HepG2 (cell line): ENCODE measurements around the gene ITGA2. TPM values are rescaled to one million over a fixed set of nuclear protein-coding genes. Genes with fewer than 3 reads are reported as not detected.

Experiments used
- ATAC-seq: fragments of 200-7000 bp; cut with Tn5 transposase; 3 replicates; pipeline ENCODE4 v1.9.1; 2020; ENCODE audit warnings: mild to moderate bottlenecking, moderate library complexity
- BruUV-seq: library from RNA; stranded (reverse); fragments of 400-500 nt; replicated peaks from 2 replicates; lab custom pipeline; 2021; lab: Mats Ljungman, UMichigan
- CTCF ChIA-PET: fragments of 300-600 bp; formaldehyde crosslinking; extraction: SDS; loops from one replicate; lab custom pipeline; 2021; ENCODE audit warnings: low total read pairs, inconsistent platforms, low intra/inter-chr PET ratio; lab: Yijun Ruan, JAX
- POLR2A ChIA-PET: fragments of 350-600 bp; sonication (Branson Sonifier 250); formaldehyde crosslinking; loops from one replicate; lab custom pipeline; 2020; ENCODE audit warnings: antibody characterized with exemption, inconsistent platforms; lab: Yijun Ruan, JAX
- DNase-seq: peaks from one replicate; pipeline ENCODE4 v3.0.0-alpha.2; 2015; ENCODE audit warnings: low spot score
- FAIRE-seq: peaks from 3 replicates; lab custom pipeline; 2011; peaks lifted over from hg19 to GRCh38; lab: Jason Lieb, UNC
- H2AFZ ChIP-seq: one replicate; pipeline ENCODE4 v1.6.1; 2011; ENCODE audit warnings: low read length, inconsistent platforms
- H3K27ac ChIP-seq: fragments of 300-600 bp; 3 replicates; pipeline ENCODE4 v1.8.0; 2011; ENCODE audit warnings: mixed run types, mild to moderate bottlenecking, mixed read lengths, low read length, inconsistent platforms; ENCODE audit not compliant: insufficient read depth; ENCODE audit errors: extremely low read length
- H3K27me3 ChIP-seq, 2 experiments: fragments of 200-600 bp in 1 of 2; 2 replicates in 1 of 2; 3 replicates in 1 of 2; pipeline versions ENCODE4 v1.6.0 to v1.8.0; 2011; ENCODE audit warnings: low read length in 2 of 2, mild to moderate bottlenecking in 2 of 2, moderate library complexity in 2 of 2, inconsistent platforms in 1 of 2; ENCODE audit not compliant: insufficient read depth in 2 of 2, control insufficient read depth in 1 of 2
- H3K36me3 ChIP-seq, 2 experiments: fragments of 200-600 bp in 1 of 2; replicated peaks in 1 of 2; 2 replicates in 1 of 2; 3 replicates in 1 of 2; pipeline versions ENCODE4 v1.5.1 to v1.8.0; 2011; ENCODE audit warnings: low read length in 2 of 2, inconsistent platforms in 1 of 2; ENCODE audit not compliant: insufficient read depth in 2 of 2, control insufficient read depth in 1 of 2
- H3K4me1 ChIP-seq: 2 replicates; pipeline ENCODE4 v1.5.1; 2012; ENCODE audit warnings: low read length, inconsistent platforms; ENCODE audit not compliant: insufficient read depth
- H3K4me2 ChIP-seq: 2 replicates; pipeline ENCODE4 v1.6.0; 2011; ENCODE audit warnings: low read depth, low read length, inconsistent platforms
- H3K4me3 ChIP-seq, 3 experiments: fragments of 200-600 bp in 1 of 3; sonication (generic), shearing (Covaris generic) in 1 of 3; replicated peaks in 1 of 3; 2 replicates each; pipeline ENCODE4 v1.5.1; 2011 to 2016; ENCODE audit warnings: low read length in 3 of 3, inconsistent platforms in 2 of 3, low read depth in 2 of 3, mild to moderate bottlenecking in 2 of 3, control low read depth in 1 of 3, mixed read lengths in 1 of 3; ENCODE audit not compliant: insufficient read depth in 1 of 3
- H3K79me2 ChIP-seq: one replicate; pipeline ENCODE4 v1.6.1; 2011; ENCODE audit warnings: low read length, inconsistent platforms; ENCODE audit not compliant: insufficient read depth
- H3K9ac ChIP-seq: 2 replicates; pipeline ENCODE4 v1.6.0; 2011; ENCODE audit warnings: mild to moderate bottlenecking, low read depth, low read length, inconsistent platforms; ENCODE audit not compliant: insufficient read depth
- H3K9me3 ChIP-seq: 2 replicates; pipeline ENCODE4 v1.5.1; 2012; ENCODE audit warnings: mild to moderate bottlenecking, low read length
- H4K20me1 ChIP-seq: 2 replicates; pipeline ENCODE4 v1.6.0; 2011; ENCODE audit warnings: inconsistent platforms, mild to moderate bottlenecking, low read length, moderate library complexity; ENCODE audit not compliant: insufficient read depth
- MZF1 ChIP-seq: sonication (generic); formaldehyde crosslinking; IDR thresholded peaks from 2 replicates; pipeline ENCODE4 v1.8.1; 2023; ENCODE audit warnings: mild to moderate bottlenecking, missing genetic modification reagents, borderline replicate concordance
- SP1 ChIP-seq, 2 experiments: fragments of 450-650 bp in 1 of 2; sonication (generic) in 1 of 2; formaldehyde crosslinking in 1 of 2; IDR thresholded peaks; 2 replicates each; pipeline versions ENCODE4 v1.4.0 to v1.6.1; 2016 to 2020; ENCODE audit warnings: missing genetic modification reagents in 1 of 2
- SRSF4 ChIP-seq: fragments of 200-400 bp; formaldehyde crosslinking; IDR thresholded peaks from one replicate; pipeline ENCODE4 v1.6.1; 2018; ENCODE audit warnings: mild to moderate bottlenecking, low read depth, low read length, moderate library complexity; ENCODE audit not compliant: poor library complexity, severe bottlenecking
- ZFP36 ChIP-seq: fragments of 150-350 bp; IDR thresholded peaks from 2 replicates; pipeline ENCODE4 v1.6.1; 2018; ENCODE audit warnings: borderline replicate concordance, low read length, low read depth; ENCODE audit not compliant: partially characterized antibody
- WGBS: methylation state at CpG from one replicate; pipeline ENCODE4 v1.1.6; 2017; ENCODE audit warnings: low lambda C conversion rate; 5-methylcytosine and 5-hydroxymethylcytosine counted together
- in situ Hi-C: cut with HindIII; loops from 2 replicates; pipeline ENCODE4 v1.10.0; 2017; ENCODE audit warnings: low pct_unique_long_range_greater_than_20kb; ENCODE audit not compliant: extremely low pct_ligation_motif_present
- intact Hi-C: fragments of 100-400 bp; cut with micrococcal nuclease; formaldehyde crosslinking; loops from one replicate; pipeline ENCODE4 v1.10.0; 2022; ENCODE audit not compliant: unreplicated experiment
- polyA plus RNA-seq, 8 experiments: library from polyadenylated mRNA; depleted of rRNA in 3 of 8; stranded (reverse) in 7 of 8; unstranded in 1 of 8; fragments of >200 nt; fragmentation: Illumina TruSeq in 4 of 8; extraction: Trizol in 4 of 8; gene quantifications; 2 replicates each; pipeline versions ENCODE4 v1.2.1 to v1.2.3, GENCODE V29; 2011 to 2016; ENCODE audit warnings: low read depth in 4 of 8, missing spikeins in 1 of 8, mixed read lengths in 1 of 8; ENCODE audit not compliant: insufficient read depth in 1 of 8
- total RNA-seq, 5 experiments: library from RNA; depleted of rRNA; stranded (reverse); fragments of >200 nt; fragmentation: Illumina TruSeq; extraction: Trizol; gene quantifications; 2 replicates each; pipeline ENCODE4 v1.2.3, GENCODE V29; 2016; ENCODE audit warnings: low read depth in 1 of 5
- TF ChIP-seq, protein P1 (sequence below): sonication (generic); formaldehyde crosslinking; IDR thresholded peaks from 2 replicates; pipeline ENCODE4 v1.5.0; 2020; ENCODE audit warnings: mild to moderate bottlenecking, missing genetic modification reagents
- TF ChIP-seq, protein P2 (sequence below): sonication (generic); formaldehyde crosslinking; conservative IDR thresholded peaks from 2 replicates; pipeline ENCODE4 v1.8.1; 2023; ENCODE audit warnings: missing genetic modification reagents

ITGA2 gene
- total and polyA plus RNA-seq, 2 of the 13 experiments (the other 11 are each of a cell fraction or from before 2014, with no cell fraction given) = 15.8 to 58.3 TPM

- Histone ChIP-seq H3K9me3 (no peaks in the 10 kb centered on the region), H3K4me1 (peaks cover 98% of the 10 kb centered on the region), H3K4me2 (peak overlapping the region; percentile 80), H3K9ac (peak overlapping the region; percentile 69), H2AFZ (no peak overlapping the region), H3K27ac (peak overlapping the region; percentile 82), H3K27me3 (no peaks in the 10 kb centered on the region), H3K4me3 (peak overlapping the region; percentile 25 to 47 (median 34); a peak in 4 of 6 replicates), H4K20me1 (peaks cover 5% of the 10 kb centered on the region; the same call in 1 of the 2 replicates), H3K79me2 (peaks cover 97% of the 10 kb centered on the region), H3K36me3 (peaks cover 0 to 36% of the 10 kb centered on the region in 2 experiments; a peak in 4 of 5 replicates)
- ChIA-PET CTCF (no interaction called here), POLR2A (interaction anchor here (2.0 kb wide), 1 partner anchor 14 kb away, joined by 5 read pairs; no protein-coding TSS in a partner anchor)
- DNase-seq (no peak), ATAC-seq (no peak), FAIRE-seq (no peak)
- 98% methylated on average over 1 of the region's 1 CpG for WGBS
- in situ Hi-C loops (no loop called here), intact Hi-C loops (loop anchor here (2.0 kb wide), 1 partner anchor 35 kb away; no protein-coding TSS in a partner anchor)
- no TSS peak for BruUV-seq
- TF ChIP-seq SRSF4 (no peak), SP1 (IDR thresholded peaks at IDR 0.05) (no peak), SP1 (CRISPR knock-in tag; IDR thresholded peaks at IDR 0.05) (no peak), MZF1 (CRISPR knock-in tag) (no peak), ZFP36 (no peak)
- TF ChIP-seq, protein P1, sequence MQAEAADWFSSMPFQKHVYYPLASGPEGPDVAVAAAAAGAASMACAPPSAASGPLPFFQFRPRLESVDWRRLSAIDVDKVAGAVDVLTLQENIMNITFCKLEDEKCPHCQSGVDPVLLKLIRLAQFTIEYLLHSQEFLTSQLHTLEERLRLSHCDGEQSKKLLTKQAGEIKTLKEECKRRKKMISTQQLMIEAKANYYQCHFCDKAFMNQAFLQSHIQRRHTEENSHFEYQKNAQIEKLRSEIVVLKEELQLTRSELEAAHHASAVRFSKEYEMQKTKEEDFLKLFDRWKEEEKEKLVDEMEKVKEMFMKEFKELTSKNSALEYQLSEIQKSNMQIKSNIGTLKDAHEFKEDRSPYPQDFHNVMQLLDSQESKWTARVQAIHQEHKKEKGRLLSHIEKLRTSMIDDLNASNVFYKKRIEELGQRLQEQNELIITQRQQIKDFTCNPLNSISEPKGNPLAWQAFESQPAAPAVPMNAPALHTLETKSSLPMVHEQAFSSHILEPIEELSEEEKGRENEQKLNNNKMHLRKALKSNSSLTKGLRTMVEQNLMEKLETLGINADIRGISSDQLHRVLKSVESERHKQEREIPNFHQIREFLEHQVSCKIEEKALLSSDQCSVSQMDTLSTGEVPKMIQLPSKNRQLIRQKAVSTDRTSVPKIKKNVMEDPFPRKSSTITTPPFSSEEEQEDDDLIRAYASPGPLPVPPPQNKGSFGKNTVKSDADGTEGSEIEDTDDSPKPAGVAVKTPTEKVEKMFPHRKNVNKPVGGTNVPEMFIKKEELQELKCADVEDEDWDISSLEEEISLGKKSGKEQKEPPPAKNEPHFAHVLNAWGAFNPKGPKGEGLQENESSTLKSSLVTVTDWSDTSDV (CRISPR knock-in tag) = no peak
- TF ChIP-seq, protein P2, sequence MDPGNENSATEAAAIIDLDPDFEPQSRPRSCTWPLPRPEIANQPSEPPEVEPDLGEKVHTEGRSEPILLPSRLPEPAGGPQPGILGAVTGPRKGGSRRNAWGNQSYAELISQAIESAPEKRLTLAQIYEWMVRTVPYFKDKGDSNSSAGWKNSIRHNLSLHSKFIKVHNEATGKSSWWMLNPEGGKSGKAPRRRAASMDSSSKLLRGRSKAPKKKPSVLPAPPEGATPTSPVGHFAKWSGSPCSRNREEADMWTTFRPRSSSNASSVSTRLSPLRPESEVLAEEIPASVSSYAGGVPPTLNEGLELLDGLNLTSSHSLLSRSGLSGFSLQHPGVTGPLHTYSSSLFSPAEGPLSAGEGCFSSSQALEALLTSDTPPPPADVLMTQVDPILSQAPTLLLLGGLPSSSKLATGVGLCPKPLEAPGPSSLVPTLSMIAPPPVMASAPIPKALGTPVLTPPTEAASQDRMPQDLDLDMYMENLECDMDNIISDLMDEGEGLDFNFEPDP (CRISPR knock-in tag) = no peak
Measured at GRCh38 chr5:52995914-52996313, 6.8 kb downstream of the ITGA2 start.
